B cell (primary cell): ENCODE measurements around the gene PIM3. TPM values are rescaled to one million over a fixed set of nuclear protein-coding genes. Genes with fewer than 3 reads are reported as not detected.

Experiments used
- ATAC-seq: fragments of 200-7000 bp; cut with Tn5 transposase; one replicate; pipeline ENCODE4 v1.10.0; 2021; ENCODE audit warnings: low read depth, mild to moderate bottlenecking, moderate number of reproducible peaks, moderate library complexity
- CTCF ChIA-PET: fragments of 350-600 bp; sonication (Branson Sonifier 250); formaldehyde crosslinking; loops from one replicate; lab custom pipeline; 2021; ENCODE audit warnings: antibody characterized with exemption, inconsistent platforms; lab: Charles Lee
- POLR2A ChIA-PET: fragments of 350-600 bp; sonication (Branson Sonifier 250); formaldehyde crosslinking; loops from one replicate; lab custom pipeline; 2021; ENCODE audit warnings: antibody characterized with exemption; lab: Charles Lee
- DNase-seq: peaks from one replicate; pipeline ENCODE4 v3.0.0; 2013
- H2AFZ ChIP-seq: 2 replicates; pipeline ENCODE4 v1.6.1; 2012; ENCODE audit warnings: mild to moderate bottlenecking, low read depth, low read length; ENCODE audit not compliant: insufficient read depth, poor library complexity, severe bottlenecking
- H3K27ac ChIP-seq, 2 donors: 1 replicate in 1 of 2; 2 replicates in 1 of 2; pipeline ENCODE4 v1.5.1; 2012 to 2013; ENCODE audit warnings: low read length in 2 of 2, mild to moderate bottlenecking in 2 of 2, moderate library complexity in 1 of 2
- H3K27me3 ChIP-seq, 4 experiments: fragments of 200-600 bp in 1 of 4; sonication (generic) in 1 of 4; replicated peaks in 1 of 4; 1 replicate in 2 of 4; 2 replicates in 2 of 4; pipeline versions ENCODE4 v1.6.1 to v1.7.0; 2013 to 2016; ENCODE audit warnings: low read length in 3 of 4, mild to moderate bottlenecking in 2 of 4, mixed read lengths in 1 of 4, moderate library complexity in 1 of 4; ENCODE audit not compliant: insufficient read depth in 4 of 4, control insufficient read depth in 3 of 4; ENCODE audit errors: control extremely low read depth in 1 of 4
- H3K36me3 ChIP-seq, 2 experiments: replicated peaks in 1 of 2; 1 replicate in 1 of 2; 2 replicates in 1 of 2; pipeline versions ENCODE4 v1.6.1 to v1.7.1; 2013; ENCODE audit warnings: low read length in 1 of 2; ENCODE audit not compliant: insufficient read depth in 2 of 2, control insufficient read depth in 1 of 2; ENCODE audit errors: control extremely low read depth in 1 of 2, extremely low read depth in 1 of 2
- H3K4me1 ChIP-seq, 2 donors: fragments of 200-600 bp in 1 of 2; sonication (generic) in 1 of 2; 1 replicate in 1 of 2; 2 replicates in 1 of 2; pipeline versions ENCODE4 v1.5.1 to v1.6.1; 2013 to 2017; ENCODE audit warnings: low read length in 2 of 2; ENCODE audit not compliant: control insufficient read depth in 2 of 2, insufficient read depth in 2 of 2
- H3K4me2 ChIP-seq: replicated peaks from 2 replicates; pipeline ENCODE3; 2012; ENCODE audit warnings: mild to moderate bottlenecking, low read depth, low read length; ENCODE audit not compliant: poor library complexity, severe bottlenecking
- H3K4me3 ChIP-seq, 5 experiments: fragments of 200-600 bp in 1 of 5; sonication (generic) in 1 of 5; 1 replicate in 3 of 5; 2 replicates in 2 of 5; pipeline versions ENCODE4 v1.5.1 to v1.7.0; 2011 to 2016; ENCODE audit warnings: low read length in 4 of 5, mild to moderate bottlenecking in 4 of 5, low read depth in 2 of 5, control low read depth in 1 of 5, moderate library complexity in 1 of 5; ENCODE audit not compliant: insufficient read depth in 1 of 5; ENCODE audit errors: control extremely low read depth in 1 of 5, extremely low read depth in 1 of 5
- H3K79me2 ChIP-seq: fragments of 200-600 bp; sonication (generic); one replicate; pipeline ENCODE4 v1.6.0; 2016; ENCODE audit warnings: low read length; ENCODE audit not compliant: control insufficient read depth, insufficient read depth
- H3K9ac ChIP-seq: fragments of 200-600 bp; sonication (generic); 2 replicates; pipeline ENCODE4 v1.6.1; 2017; ENCODE audit warnings: mild to moderate bottlenecking, low read length, moderate library complexity
- H3K9me3 ChIP-seq, 3 donors: one replicate each; pipeline versions ENCODE4 v1.6.1 to v1.7.1; 2013; ENCODE audit warnings: low read length in 2 of 3; ENCODE audit not compliant: control insufficient read depth in 2 of 3, insufficient read depth in 1 of 3; ENCODE audit errors: control extremely low read depth in 1 of 3
- H4K20me1 ChIP-seq: 2 replicates; pipeline ENCODE4 v1.6.0; 2012; ENCODE audit warnings: mild to moderate bottlenecking, low read length; ENCODE audit not compliant: insufficient read depth, control insufficient read depth, poor library complexity, severe bottlenecking
- H3K27ac Mint-ChIP-seq: one replicate; pipeline ENCODE4 v1.8.0; 2021; ENCODE audit warnings: mixed read lengths
- H3K27me3 Mint-ChIP-seq: one replicate; pipeline ENCODE4 v1.8.0; 2021; ENCODE audit warnings: mixed read lengths
- H3K4me1 Mint-ChIP-seq: one replicate; pipeline ENCODE4 v1.8.0; 2021; ENCODE audit warnings: mixed read lengths
- H3K4me3 Mint-ChIP-seq: one replicate; pipeline ENCODE4 v1.8.0; 2021; ENCODE audit warnings: mixed read lengths
- H3K9me3 Mint-ChIP-seq: one replicate; pipeline ENCODE4 v1.8.0; 2022; ENCODE audit warnings: mixed read lengths; ENCODE audit not compliant: insufficient read depth
- CTCF ChIP-seq: fragments of 200-600 bp; IDR thresholded peaks from one replicate; pipeline ENCODE4 v1.8.0; 2022; ENCODE audit warnings: antibody characterized with exemption, mild to moderate bottlenecking
- EZH2 ChIP-seq: IDR thresholded peaks from 2 replicates; pipeline ENCODE4 v1.6.1; 2012; ENCODE audit warnings: borderline replicate concordance, low read depth, mild to moderate bottlenecking, moderate library complexity, low read length; ENCODE audit not compliant: insufficient read depth, poor library complexity, severe bottlenecking
- WGBS: methylation state at CpG from one replicate; pipeline ENCODE4 v1.1.5; 2013; ENCODE audit warnings: missing lambda C conversion rate; ENCODE audit not compliant: insufficient coverage; 5-methylcytosine and 5-hydroxymethylcytosine counted together
- intact Hi-C: fragments of 100-400 bp; cut with micrococcal nuclease; formaldehyde crosslinking; loops from one replicate; pipeline ENCODE4 v1.10.0; 2022
- polyA plus RNA-seq: library from polyadenylated mRNA; depleted of rRNA; stranded (reverse); fragments of >200 nt; gene quantifications from 2 replicates; pipeline ENCODE4 v1.2.3, GENCODE V29; 2012
- small RNA-seq: library from RNA; depleted of rRNA; stranded (forward); fragments of <200 nt; gene quantifications from one replicate; pipeline ENCODE3, GENCODE V24; 2012; ENCODE audit warnings: low replicate concordance, low read depth; ENCODE audit not compliant: insufficient read length
- total RNA-seq, 2 donors: library from RNA; stranded (reverse); fragments of 120-200 nt in 1 of 2; gene quantifications; 1 replicate in 1 of 2; 2 replicates in 1 of 2; pipeline versions ENCODE4 v1.2.3 to v1.2.4, GENCODE V29; 2013 to 2022

The PIM3 gene
- total and polyA plus RNA-seq, 2 donors (not counting 1 experiment from before 2014, with no cell fraction given), result 74.6 to 128 TPM

GRCh38 chr22:50012211-50013181 lies 51.9 kb downstream of the PIM3 start, which contains the start of gene IL17REL:
TSS of gene IL17REL (minus strand) at chr22:50012765. CDS start at chr22:50012646, 119 bp downstream.
- H3K4me2 ChIP-seq, result peak within 1 kb of the TSS; percentile 93
- H2AFZ ChIP-seq, result no peak within 1 kb of the TSS
- no peaks in the 10 kb centered on the region for H4K20me1 ChIP-seq
- H3K9ac ChIP-seq, result no peak within 1 kb of the TSS
- Mint-ChIP-seq H3K27me3 (no peaks in the 10 kb centered on the region), H3K4me1 (peaks cover 46% of the 10 kb centered on the region), H3K27ac (peak within 1 kb of the TSS; percentile 84), H3K4me3 (peak within 1 kb of the TSS; percentile 82), H3K9me3 (no peaks in the 10 kb centered on the region)
- peaks cover 55 to 59% of the 10 kb centered on the region in 2 donors for H3K4me1 ChIP-seq
- ChIA-PET POLR2A (no interaction called here), CTCF (interaction anchor here (1.2 to 2.3 kb wide), 2 partner anchors 18 to 81 kb away, joined by 5 to 6 read pairs; no protein-coding TSS in a partner anchor)
- no peaks in the 10 kb centered on the region for H3K79me2 ChIP-seq
- DNase-seq (peak; percentile 35), ATAC-seq (no peak)
- intact Hi-C loops, result no loop called here
- no peaks in the 10 kb centered on the region for H3K36me3 ChIP-seq
- peaks cover 0 to 5% (median 0%) of the 10 kb centered on the region in 3 donors for H3K9me3 ChIP-seq
- TF ChIP-seq CTCF (no peak), EZH2 (no peak)
- H3K4me3 ChIP-seq, result no peak within 1 kb of the TSS
- no peak within 1 kb of the TSS for H3K27ac ChIP-seq
- H3K27me3 ChIP-seq, result peaks cover 0 to 36% (median 13%) of the 10 kb centered on the region in 4 experiments
- 90% methylated on average over 26 of the region's 29 CpGs for WGBS

Small RNA genes within 50 kb of the gene (small RNA-seq; reads per million reads assigned to genes)
- not detected for gene MIR6821

Other genes starting within 250 kb of the PIM3 start
- 73.3 and 77.8 TPM in 2 replicates for gene BRD1, start 132.9 kb upstream of the PIM3 start, total RNA-seq
- gene BRD1, start 132.9 kb upstream of the PIM3 start, polyA plus RNA-seq, result 16.9 and 20.7 TPM in 2 replicates
- gene ZBED4, start 106.9 kb upstream of the PIM3 start, total RNA-seq, result 14.6 and 14.7 TPM in 2 replicates
- 5.9 and 8.0 TPM in 2 replicates for gene ZBED4, start 106.9 kb upstream of the PIM3 start, polyA plus RNA-seq
- gene ALG12, start 42.3 kb upstream of the PIM3 start, total RNA-seq, result 16.6 and 17.2 TPM in 2 replicates
- gene ALG12, start 42.3 kb upstream of the PIM3 start, polyA plus RNA-seq, result 10.9 and 15.2 TPM in 2 replicates
- gene CRELD2, start 42.1 kb upstream of the PIM3 start, total RNA-seq, result 32.8 and 35.9 TPM in 2 replicates
- gene CRELD2, start 42.1 kb upstream of the PIM3 start, polyA plus RNA-seq, result 41.9 and 48.9 TPM in 2 replicates
- 0.10 TPM in 2 replicates for gene IL17REL, start 52.0 kb downstream of the PIM3 start, total RNA-seq
- 0.09 and 0.12 TPM in 2 replicates for gene IL17REL, start 52.0 kb downstream of the PIM3 start, polyA plus RNA-seq
- not detected in 2 replicates for gene TTLL8, start 97.5 kb downstream of the PIM3 start, total RNA-seq
- gene TTLL8, start 97.5 kb downstream of the PIM3 start, polyA plus RNA-seq, result not detected in 2 replicates
- not detected in 2 replicates for gene MLC1, start 124.7 kb downstream of the PIM3 start, total RNA-seq
- 0.27 and 0.34 TPM in 2 replicates for gene MLC1, start 124.7 kb downstream of the PIM3 start, polyA plus RNA-seq
- not detected in 2 replicates for gene MOV10L1, start 129.2 kb downstream of the PIM3 start, total RNA-seq
- not detected in 2 replicates for gene MOV10L1, start 129.2 kb downstream of the PIM3 start, polyA plus RNA-seq
- 0.53 and 0.59 TPM in 2 replicates for gene PANX2, start 210.0 kb downstream of the PIM3 start, total RNA-seq
- gene PANX2, start 210.0 kb downstream of the PIM3 start, polyA plus RNA-seq, result 0.04 and 0.14 TPM in 2 replicates
- gene TRABD, start 225.1 kb downstream of the PIM3 start, total RNA-seq, result 200 and 205 TPM in 2 replicates
- gene TRABD, start 225.1 kb downstream of the PIM3 start, polyA plus RNA-seq, result 164 and 179 TPM in 2 replicates
- 73.0 and 74.6 TPM in 2 replicates for gene SELENOO, start 240.2 kb downstream of the PIM3 start, total RNA-seq
- gene SELENOO, start 240.2 kb downstream of the PIM3 start, polyA plus RNA-seq, result 62.1 and 68.8 TPM in 2 replicates